Anterior cingulate cortex (tissue), 58 donors: ENCODE measurements around the gene LRRC47.
"Not testable (repeated sequence)": the region's sequence is repeated elsewhere in the genome, so short reads cannot be mapped to it uniquely, and the experiment has no call there.

ENCODE experiments used
- DNase-seq, 58 donors: peaks; one replicate each; lab custom pipeline; 2025; lab: John Stamatoyannopoulos, UW

LRRC47 gene

DNA sequence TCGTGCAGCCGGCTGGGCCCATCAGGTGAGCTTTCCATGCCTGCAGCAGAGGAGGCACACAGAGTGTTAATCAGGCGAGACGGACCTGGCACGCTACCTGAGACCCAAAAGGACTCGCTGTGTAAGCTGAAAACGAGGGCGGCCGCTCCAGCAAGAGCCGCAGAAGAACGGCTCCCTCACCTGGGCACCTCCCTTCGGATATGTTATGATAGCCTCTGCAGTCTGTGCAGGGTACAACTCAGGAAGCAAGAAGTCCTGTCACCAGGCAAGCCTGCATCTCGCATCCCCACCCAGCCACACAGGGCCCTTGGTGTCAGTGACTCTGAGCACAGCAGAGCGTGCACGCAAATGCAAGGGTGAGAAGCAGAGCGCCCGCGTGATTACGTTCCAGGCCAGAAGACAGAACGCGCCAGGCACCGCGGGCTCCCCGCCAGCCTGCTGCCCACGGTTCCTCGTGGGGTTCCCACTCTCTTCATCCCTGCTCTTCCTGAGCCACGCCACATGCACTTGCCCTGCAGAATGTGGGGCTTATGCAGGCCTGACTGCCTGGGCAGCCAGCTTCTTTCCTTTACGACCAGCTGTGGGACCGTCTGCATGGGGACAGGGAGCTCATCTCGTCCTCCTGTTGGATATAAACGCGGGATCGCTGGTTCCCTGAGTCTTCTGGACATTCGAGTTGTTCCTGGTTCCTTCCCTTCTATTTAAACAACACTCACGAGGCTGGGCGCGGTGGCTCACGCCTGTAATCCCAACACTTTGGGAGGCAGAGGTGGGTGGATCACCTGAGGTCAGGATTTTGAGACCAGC lies 20.2 kb upstream of the LRRC47 start:
- no peak for DNase-seq

- no peak for DNase-seq
These were observed 18.7 kb upstream of the LRRC47 start for GRCh38 chr1:3814771-3815561.

DNA sequence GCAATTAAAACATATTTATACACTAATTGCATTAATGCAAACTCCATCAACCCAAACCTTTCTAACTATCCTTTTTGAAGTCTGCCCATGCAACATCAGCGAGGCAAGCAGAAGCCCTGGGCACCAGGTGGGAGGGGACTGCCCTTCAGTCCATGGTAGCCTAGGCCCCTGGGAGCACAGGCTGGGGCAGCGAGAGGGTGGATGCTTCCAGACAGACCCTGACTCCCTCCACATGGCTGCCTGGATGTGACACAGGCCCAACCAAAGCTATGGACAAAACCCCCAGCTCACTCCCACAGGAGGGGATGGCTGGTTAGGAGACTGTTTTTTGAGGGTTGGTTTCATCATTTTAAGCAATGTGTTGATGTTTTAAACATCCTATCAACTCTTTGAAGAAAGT lies 17.8 kb upstream of the LRRC47 start:
- DNase-seq = no peak

DNA sequence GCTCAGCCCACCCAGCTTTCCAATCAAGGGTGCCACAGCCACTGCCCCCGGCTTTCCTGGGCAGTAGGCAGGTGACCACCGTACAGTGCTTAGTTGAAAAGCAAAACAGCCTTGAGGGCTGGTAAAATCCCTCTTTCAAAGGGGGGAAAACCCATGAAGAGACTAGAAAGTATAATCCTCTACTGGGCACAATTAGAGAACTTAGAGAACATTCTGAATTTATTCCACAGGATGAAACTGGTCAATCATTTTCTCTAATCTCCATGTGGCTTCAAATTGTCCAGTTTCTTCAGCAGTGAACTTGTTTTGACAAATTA lies 15.3 kb upstream of the LRRC47 start:
- DNase-seq = no peak

GRCh38 chr1:3810149-3810761 lies 14.0 kb upstream of the LRRC47 start:
- DNase-seq = not testable (repeated sequence)

GRCh38 chr1:3809680-3810079 lies 13.4 kb upstream of the LRRC47 start:
- DNase-seq = no peak

GRCh38 chr1:3807769-3808168 lies 11.5 kb upstream of the LRRC47 start:
- no peak for DNase-seq

DNA sequence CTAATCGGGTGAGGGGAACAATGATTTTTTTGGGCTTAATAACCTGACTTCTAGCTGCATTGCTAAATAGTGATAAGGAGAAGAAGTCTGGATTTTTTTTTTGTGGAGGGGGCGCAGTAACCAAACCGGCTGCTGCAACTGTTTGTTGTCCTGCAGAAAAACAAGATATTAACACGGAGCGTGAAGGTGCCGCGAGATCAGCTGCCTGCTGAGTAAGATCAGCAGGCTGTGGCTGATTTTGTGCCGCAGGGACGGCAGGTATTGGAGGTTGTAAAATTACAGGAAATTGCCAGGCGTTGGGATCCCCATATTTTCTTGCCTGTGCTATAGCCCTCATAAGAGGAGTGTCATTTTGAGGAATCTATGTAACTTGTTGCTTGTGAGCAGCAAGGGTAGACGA lies 8.7 kb upstream of the LRRC47 start:
- DNase-seq = no peak

GRCh38 chr1:3804627-3804944 lies 8.3 kb upstream of the LRRC47 start:
- not testable (repeated sequence) for DNase-seq

GRCh38 chr1:3803905-3804626 lies 7.8 kb upstream of the LRRC47 start:
- DNase-seq = no peak

- not testable (repeated sequence) for DNase-seq
These were observed 4.5 kb upstream of the LRRC47 start for GRCh38 chr1:3800795-3801194.

DNA sequence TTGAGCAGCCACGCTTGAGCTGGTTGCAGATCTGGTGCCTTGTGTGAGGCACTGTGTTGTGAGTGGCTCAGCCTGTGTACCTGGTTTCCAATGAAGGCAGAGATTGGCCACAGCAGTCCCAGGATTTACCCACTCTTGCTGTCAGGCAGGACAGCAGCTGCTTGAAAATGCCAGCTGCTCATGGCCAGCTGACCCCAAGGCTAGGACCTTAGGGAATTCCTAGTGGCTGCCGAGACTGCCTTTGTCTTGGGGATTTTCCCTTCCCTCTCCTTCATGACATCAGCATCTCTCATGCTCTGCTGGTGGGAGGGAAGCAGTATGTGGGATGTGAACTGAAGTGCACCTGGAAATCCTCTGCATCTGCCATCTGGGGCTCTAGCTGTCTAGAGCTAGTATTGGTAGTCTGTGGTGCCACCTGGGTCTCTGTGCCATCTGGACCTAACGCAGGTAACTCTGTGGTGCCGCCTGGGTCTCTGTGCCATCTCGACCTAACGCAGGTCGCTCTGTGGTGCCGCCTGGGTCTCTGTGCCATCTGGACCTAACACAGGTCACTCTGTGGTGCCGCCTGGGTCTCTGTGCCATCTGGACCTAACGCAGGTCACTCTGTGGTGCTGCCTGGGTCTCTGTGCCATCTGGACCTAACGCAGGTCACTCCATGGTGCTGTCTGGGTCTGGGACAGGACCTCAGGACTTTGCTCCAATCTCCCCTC lies 3.8 kb upstream of the LRRC47 start:
- peak in 1 of 58 donors; percentile 27 for DNase-seq

GRCh38 chr1:3795453-3796214 lies 664 bp downstream of the LRRC47 start:
- DNase-seq = no peak

DNA sequence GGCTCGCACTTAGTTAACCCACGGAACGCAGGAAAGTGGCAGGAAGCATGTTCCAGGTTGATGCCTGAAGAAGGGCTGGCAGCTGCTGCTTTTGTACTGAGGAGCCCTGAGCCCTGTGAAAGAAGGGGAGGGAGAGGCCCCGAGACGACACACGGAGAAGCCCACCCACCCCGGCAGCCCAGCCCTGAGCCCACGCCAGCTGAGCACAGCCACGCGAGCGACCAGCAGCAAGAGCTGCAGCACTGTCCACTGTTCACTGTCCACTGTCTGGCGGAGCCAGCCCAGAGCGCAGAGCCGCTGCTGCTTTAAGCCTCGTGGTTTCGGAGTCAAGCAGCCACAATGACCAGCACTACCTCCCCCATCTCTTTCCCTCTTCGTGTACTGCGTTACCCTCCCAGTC lies 5.3 kb downstream of the LRRC47 start:
- no peak for DNase-seq

DNA sequence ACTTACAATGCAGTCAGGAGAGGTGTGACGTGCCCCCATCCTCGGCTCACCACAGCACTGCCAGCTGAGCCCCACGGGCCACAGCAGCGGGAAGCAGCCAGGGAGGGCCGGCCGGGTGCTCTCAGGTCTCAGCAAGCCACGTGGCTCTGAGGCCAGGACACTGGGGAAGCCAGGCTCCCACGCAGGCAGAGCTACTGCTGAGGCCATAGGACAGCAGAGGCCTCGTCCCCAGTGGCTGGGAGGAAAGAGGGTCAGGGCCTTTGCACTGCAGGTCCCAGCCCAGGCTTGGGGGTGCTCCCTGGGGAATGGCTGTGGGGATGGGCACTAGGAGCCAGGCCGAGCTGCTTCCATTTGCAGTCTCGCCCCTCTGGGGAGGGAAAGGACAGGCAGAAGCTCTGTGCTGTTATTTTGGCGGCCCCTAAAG lies 5.8 kb downstream of the LRRC47 start:
- DNase-seq = no peak

DNA sequence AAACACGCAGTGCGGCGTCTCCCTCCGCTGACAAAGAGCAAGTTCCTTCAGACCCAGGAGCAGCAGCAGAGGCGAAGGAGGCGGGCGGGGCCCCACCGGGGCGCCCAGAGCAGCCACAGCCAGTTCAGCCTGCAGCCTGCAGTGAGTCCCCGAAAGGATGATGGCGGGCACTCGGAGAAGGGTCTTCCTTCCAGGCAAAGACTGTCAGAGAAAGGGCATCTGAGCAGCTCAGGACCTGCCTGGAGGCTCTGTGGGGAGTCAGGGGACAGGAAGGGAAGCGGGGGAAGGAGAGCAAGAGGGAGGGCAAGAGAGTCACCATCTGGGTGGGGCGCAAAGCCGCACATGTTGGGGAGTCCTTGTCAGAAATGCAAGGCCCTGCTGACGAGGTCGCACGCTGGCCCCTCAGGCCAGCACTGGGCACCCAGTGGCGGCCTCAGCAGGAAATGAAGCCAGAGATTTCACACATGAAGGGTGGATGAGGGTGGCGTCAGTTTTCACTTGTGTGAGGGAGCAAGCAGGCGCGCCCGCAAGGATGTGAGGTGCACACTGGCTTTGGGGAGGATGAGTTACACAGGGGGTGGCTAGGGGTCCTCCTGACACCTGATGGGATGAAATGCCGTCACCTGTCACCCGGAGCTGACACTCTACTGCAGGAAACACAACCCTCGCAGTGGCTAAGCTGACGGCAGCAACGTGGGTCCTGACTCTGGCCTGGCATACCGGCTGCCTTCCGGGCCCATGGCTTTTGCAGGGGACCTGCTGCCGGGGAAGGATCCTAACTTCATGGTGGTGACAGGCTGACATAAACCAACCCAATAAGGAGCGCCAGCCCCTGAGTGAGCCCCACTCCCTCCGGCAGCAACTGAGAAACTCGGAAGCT lies 6.6 kb downstream of the LRRC47 start:
- no peak for DNase-seq

- DNase-seq = no peak
These were observed 7.4 kb downstream of the LRRC47 start for GRCh38 chr1:3788756-3789420.
